ENCODE data around the gene TRPM7. TPM values are rescaled to one million over a fixed set of nuclear protein-coding genes. Genes with fewer than 3 reads are reported as not detected.
A peak's percentile ranks its signal among the peaks of the same experiment; 100 is the strongest.

Gene TRPM7, protein sequence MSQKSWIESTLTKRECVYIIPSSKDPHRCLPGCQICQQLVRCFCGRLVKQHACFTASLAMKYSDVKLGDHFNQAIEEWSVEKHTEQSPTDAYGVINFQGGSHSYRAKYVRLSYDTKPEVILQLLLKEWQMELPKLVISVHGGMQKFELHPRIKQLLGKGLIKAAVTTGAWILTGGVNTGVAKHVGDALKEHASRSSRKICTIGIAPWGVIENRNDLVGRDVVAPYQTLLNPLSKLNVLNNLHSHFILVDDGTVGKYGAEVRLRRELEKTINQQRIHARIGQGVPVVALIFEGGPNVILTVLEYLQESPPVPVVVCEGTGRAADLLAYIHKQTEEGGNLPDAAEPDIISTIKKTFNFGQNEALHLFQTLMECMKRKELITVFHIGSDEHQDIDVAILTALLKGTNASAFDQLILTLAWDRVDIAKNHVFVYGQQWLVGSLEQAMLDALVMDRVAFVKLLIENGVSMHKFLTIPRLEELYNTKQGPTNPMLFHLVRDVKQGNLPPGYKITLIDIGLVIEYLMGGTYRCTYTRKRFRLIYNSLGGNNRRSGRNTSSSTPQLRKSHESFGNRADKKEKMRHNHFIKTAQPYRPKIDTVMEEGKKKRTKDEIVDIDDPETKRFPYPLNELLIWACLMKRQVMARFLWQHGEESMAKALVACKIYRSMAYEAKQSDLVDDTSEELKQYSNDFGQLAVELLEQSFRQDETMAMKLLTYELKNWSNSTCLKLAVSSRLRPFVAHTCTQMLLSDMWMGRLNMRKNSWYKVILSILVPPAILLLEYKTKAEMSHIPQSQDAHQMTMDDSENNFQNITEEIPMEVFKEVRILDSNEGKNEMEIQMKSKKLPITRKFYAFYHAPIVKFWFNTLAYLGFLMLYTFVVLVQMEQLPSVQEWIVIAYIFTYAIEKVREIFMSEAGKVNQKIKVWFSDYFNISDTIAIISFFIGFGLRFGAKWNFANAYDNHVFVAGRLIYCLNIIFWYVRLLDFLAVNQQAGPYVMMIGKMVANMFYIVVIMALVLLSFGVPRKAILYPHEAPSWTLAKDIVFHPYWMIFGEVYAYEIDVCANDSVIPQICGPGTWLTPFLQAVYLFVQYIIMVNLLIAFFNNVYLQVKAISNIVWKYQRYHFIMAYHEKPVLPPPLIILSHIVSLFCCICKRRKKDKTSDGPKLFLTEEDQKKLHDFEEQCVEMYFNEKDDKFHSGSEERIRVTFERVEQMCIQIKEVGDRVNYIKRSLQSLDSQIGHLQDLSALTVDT (N-terminal part only)
- total RNA-seq (ENCODE audit: unreplicated experiment), result 24.3 TPM
- long read RNA-seq, result 0 reads

GRCh38 chr15:50686469-50687301 lies at the start of gene TRPM7:
Gene TRPM7, minus strand, starts transcription at chr15:50686797. Its CDS starts 264 bp downstream, at chr15:50686533.
- Mint-ChIP-seq H3K4me1 (ENCODE audit: low read depth, unreplicated experiment) (peaks cover 15% of the 10 kb centered on the region), H3K4me3 (ENCODE audit: unreplicated experiment) (peak within 1 kb of the TSS; percentile 94), H3K36me3 (ENCODE audit: unreplicated experiment) (no peaks in the 10 kb centered on the region), H3K27me3 (ENCODE audit: unreplicated experiment) (peaks cover 8% of the 10 kb centered on the region), H3K9me3 (ENCODE audit: unreplicated experiment) (peaks cover 8% of the 10 kb centered on the region), H3K27ac (ENCODE audit: unreplicated experiment) (peak within 1 kb of the TSS; percentile 92)
- TF ChIP-seq, protein P1, sequence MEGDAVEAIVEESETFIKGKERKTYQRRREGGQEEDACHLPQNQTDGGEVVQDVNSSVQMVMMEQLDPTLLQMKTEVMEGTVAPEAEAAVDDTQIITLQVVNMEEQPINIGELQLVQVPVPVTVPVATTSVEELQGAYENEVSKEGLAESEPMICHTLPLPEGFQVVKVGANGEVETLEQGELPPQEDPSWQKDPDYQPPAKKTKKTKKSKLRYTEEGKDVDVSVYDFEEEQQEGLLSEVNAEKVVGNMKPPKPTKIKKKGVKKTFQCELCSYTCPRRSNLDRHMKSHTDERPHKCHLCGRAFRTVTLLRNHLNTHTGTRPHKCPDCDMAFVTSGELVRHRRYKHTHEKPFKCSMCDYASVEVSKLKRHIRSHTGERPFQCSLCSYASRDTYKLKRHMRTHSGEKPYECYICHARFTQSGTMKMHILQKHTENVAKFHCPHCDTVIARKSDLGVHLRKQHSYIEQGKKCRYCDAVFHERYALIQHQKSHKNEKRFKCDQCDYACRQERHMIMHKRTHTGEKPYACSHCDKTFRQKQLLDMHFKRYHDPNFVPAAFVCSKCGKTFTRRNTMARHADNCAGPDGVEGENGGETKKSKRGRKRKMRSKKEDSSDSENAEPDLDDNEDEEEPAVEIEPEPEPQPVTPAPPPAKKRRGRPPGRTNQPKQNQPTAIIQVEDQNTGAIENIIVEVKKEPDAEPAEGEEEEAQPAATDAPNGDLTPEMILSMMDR (IDR thresholded peaks at IDR 0.05; ENCODE audit: partially characterized antibody, unreplicated experiment), result no peak
- DNase-seq, result peak; percentile 86

GRCh38 chr15:50735156-50735555 lies 48.6 kb upstream of the TRPM7 start:
- no peak for DNase-seq
- H3K4me1 Mint-ChIP-seq (ENCODE audit: low read depth, unreplicated experiment), result no peaks in the 10 kb centered on the region
- no peak overlapping the region for H3K27ac Mint-ChIP-seq (ENCODE audit: unreplicated experiment)
- H3K27me3 Mint-ChIP-seq (ENCODE audit: unreplicated experiment), result no peaks in the 10 kb centered on the region
- no peak overlapping the region for H3K4me3 Mint-ChIP-seq (ENCODE audit: unreplicated experiment)
- TF ChIP-seq, protein P1 (IDR thresholded peaks at IDR 0.05; ENCODE audit: partially characterized antibody, unreplicated experiment), result no peak
- H3K9me3 Mint-ChIP-seq (ENCODE audit: unreplicated experiment), result no peaks in the 10 kb centered on the region
- H3K36me3 Mint-ChIP-seq (ENCODE audit: unreplicated experiment), result no peaks in the 10 kb centered on the region

- H3K27ac Mint-ChIP-seq (ENCODE audit: unreplicated experiment), result no peak overlapping the region
- H3K36me3 Mint-ChIP-seq (ENCODE audit: unreplicated experiment), result no peaks in the 10 kb centered on the region
- DNase-seq, result no peak
- H3K27me3 Mint-ChIP-seq (ENCODE audit: unreplicated experiment), result no peaks in the 10 kb centered on the region
- no peaks in the 10 kb centered on the region for H3K9me3 Mint-ChIP-seq (ENCODE audit: unreplicated experiment)
- no peak overlapping the region for H3K4me3 Mint-ChIP-seq (ENCODE audit: unreplicated experiment)
- H3K4me1 Mint-ChIP-seq (ENCODE audit: low read depth, unreplicated experiment), result no peaks in the 10 kb centered on the region
- TF ChIP-seq, protein P1 (IDR thresholded peaks at IDR 0.05; ENCODE audit: partially characterized antibody, unreplicated experiment), result no peak
Observed at GRCh38 chr15:50726315-50726714, 39.7 kb upstream of the TRPM7 start.

- no peak for DNase-seq
- Mint-ChIP-seq H3K36me3 (ENCODE audit: unreplicated experiment) (no peaks in the 10 kb centered on the region), H3K9me3 (ENCODE audit: unreplicated experiment) (peaks cover 1% of the 10 kb centered on the region), H3K27ac (ENCODE audit: unreplicated experiment) (no peak overlapping the region), H3K4me1 (ENCODE audit: low read depth, unreplicated experiment) (no peaks in the 10 kb centered on the region), H3K4me3 (ENCODE audit: unreplicated experiment) (no peak overlapping the region), H3K27me3 (ENCODE audit: unreplicated experiment) (no peaks in the 10 kb centered on the region)
- TF ChIP-seq, protein P1 (IDR thresholded peaks at IDR 0.05; ENCODE audit: partially characterized antibody, unreplicated experiment), result no peak
Observed at GRCh38 chr15:50718700-50719125, 32.1 kb upstream of the TRPM7 start.
